OCI-LY1 (cell line): ENCODE results near the gene WDFY4.

Experiments
- H2AFZ ChIP-seq: fragments of 200-600 bp; sonication (generic), shearing (Covaris generic); 2 replicates; pipeline ENCODE4 v1.6.0; 2014; ENCODE audit warnings: antibody characterized with exemption, mild to moderate bottlenecking, low read length
- H3F3A ChIP-seq: fragments of 200-600 bp; sonication (generic), shearing (Covaris generic); 2 replicates; pipeline ENCODE4 v1.6.0; 2014; ENCODE audit warnings: mild to moderate bottlenecking, antibody characterized with exemption, low read length, moderate library complexity; ENCODE audit not compliant: insufficient read depth
- H3K27ac ChIP-seq: fragments of 200-600 bp; sonication (generic); 2 replicates; pipeline ENCODE4 v1.5.1; 2014; ENCODE audit warnings: low read length, mixed run types, mild to moderate bottlenecking, low read depth; ENCODE audit not compliant: poor library complexity, severe bottlenecking
- H3K27me3 ChIP-seq: fragments of 200-600 bp; sonication (generic); 2 replicates; pipeline ENCODE4 v1.6.0; 2014; ENCODE audit warnings: antibody characterized with exemption, mild to moderate bottlenecking, low read length, moderate library complexity; ENCODE audit not compliant: insufficient read depth
- H3K36me3 ChIP-seq: fragments of 200-600 bp; sonication (generic); 2 replicates; pipeline ENCODE4 v1.6.1; 2014; ENCODE audit warnings: mild to moderate bottlenecking, antibody characterized with exemption, low read length, moderate library complexity, mixed read lengths; ENCODE audit not compliant: insufficient read depth
- H3K4me1 ChIP-seq: fragments of 200-600 bp; sonication (generic); 2 replicates; pipeline ENCODE4 v1.5.1; 2014; ENCODE audit warnings: mild to moderate bottlenecking, low read length, moderate library complexity; ENCODE audit not compliant: insufficient read depth, severe bottlenecking
- H3K4me2 ChIP-seq: fragments of 200-600 bp; sonication (generic), shearing (Covaris generic); 2 replicates; pipeline ENCODE4 v1.6.1; 2014; ENCODE audit warnings: low read length
- H3K4me3 ChIP-seq: fragments of 200-600 bp; sonication (generic); 2 replicates; pipeline ENCODE4 v1.5.1; 2014; ENCODE audit warnings: low read length, low read depth, mild to moderate bottlenecking, mixed read lengths; ENCODE audit not compliant: poor library complexity, severe bottlenecking
- H3K79me2 ChIP-seq: fragments of 200-600 bp; shearing (Covaris generic); 2 replicates; pipeline ENCODE4 v1.6.1; 2016; ENCODE audit warnings: mixed run types, low read length, mixed read lengths; ENCODE audit not compliant: insufficient read depth
- H3K9ac ChIP-seq: fragments of 200-600 bp; sonication (generic), shearing (Covaris generic); 2 replicates; pipeline ENCODE4 v1.6.1; 2014; ENCODE audit warnings: mild to moderate bottlenecking, low read length, mixed read lengths
- H3K9me2 ChIP-seq: fragments of 200-600 bp; sonication (generic), shearing (Covaris generic); 2 replicates; pipeline ENCODE4 v1.6.1; 2014; ENCODE audit warnings: low read depth, mild to moderate bottlenecking, low read length, mixed read lengths
- H3K9me3 ChIP-seq: fragments of 200-600 bp; shearing (Covaris generic); 2 replicates; pipeline ENCODE4 v1.6.1; 2014; ENCODE audit warnings: low read length, mixed read lengths
- H4K20me1 ChIP-seq: fragments of 200-600 bp; sonication (generic), shearing (Covaris generic); 2 replicates; pipeline ENCODE4 v1.6.0; 2016; ENCODE audit warnings: mild to moderate bottlenecking, low read length; ENCODE audit not compliant: insufficient read depth
- CTCF ChIP-seq: fragments of 200-600 bp; sonication (generic), shearing (Covaris generic); IDR thresholded peaks from 2 replicates; pipeline ENCODE4 v1.5.1; 2017; ENCODE audit warnings: mild to moderate bottlenecking, antibody characterized with exemption, low read length, moderate library complexity, mixed read lengths
- EZH2 ChIP-seq: fragments of 200-600 bp; sonication (generic), shearing (Covaris generic); IDR thresholded peaks from 2 replicates; pipeline ENCODE4 v1.8.0; 2017; ENCODE audit warnings: borderline replicate concordance, mixed run types, mild to moderate bottlenecking, antibody characterized with exemption, low read length, moderate library complexity, mixed read lengths

The WDFY4 gene

GRCh38 chr10:48786606-48787282 is 102.1 kb downstream of the WDFY4 start:
- Histone ChIP-seq H3K4me2 (no peak overlapping the region), H3K27me3 (no peaks in the 10 kb centered on the region), H3K4me3 (no peak overlapping the region), H3K9me3 (no peaks in the 10 kb centered on the region), H2AFZ (no peak overlapping the region), H3K4me1 (no peaks in the 10 kb centered on the region), H3K79me2 (no peaks in the 10 kb centered on the region), H3K36me3 (peaks cover 83% of the 10 kb centered on the region), H4K20me1 (no peaks in the 10 kb centered on the region), H3K9ac (no peak overlapping the region), H3F3A (no peaks in the 10 kb centered on the region), H3K9me2 (no peaks in the 10 kb centered on the region), H3K27ac (no peak overlapping the region)
- no peak for TF ChIP-seq EZH2
- no peak for TF ChIP-seq CTCF

- no peaks in the 10 kb centered on the region for H3K4me1 ChIP-seq
- H3K9ac ChIP-seq: no peak overlapping the region
- H2AFZ ChIP-seq: no peak overlapping the region
- no peaks in the 10 kb centered on the region for H3K9me2 ChIP-seq
- H3K9me3 ChIP-seq: no peaks in the 10 kb centered on the region
- no peaks in the 10 kb centered on the region for H3F3A ChIP-seq
- H3K27ac ChIP-seq: no peak overlapping the region
- H3K4me2 ChIP-seq: no peak overlapping the region
- H3K27me3 ChIP-seq: no peaks in the 10 kb centered on the region
- H4K20me1 ChIP-seq: no peaks in the 10 kb centered on the region
- H3K79me2 ChIP-seq: no peaks in the 10 kb centered on the region
- no peak overlapping the region for H3K4me3 ChIP-seq
- TF ChIP-seq CTCF (no peak), EZH2 (no peak)
- peaks cover 86% of the 10 kb centered on the region for H3K36me3 ChIP-seq
Measured at GRCh38 chr10:48788554-48788953, 103.9 kb downstream of the WDFY4 start.

GRCh38 chr10:48789486-48790456 is 105.1 kb downstream of the WDFY4 start:
- H3K4me3 ChIP-seq: no peak overlapping the region
- H3K9me3 ChIP-seq: no peaks in the 10 kb centered on the region
- no peak overlapping the region for H3K27ac ChIP-seq
- H3K9me2 ChIP-seq: no peaks in the 10 kb centered on the region
- peaks cover 90% of the 10 kb centered on the region for H3K36me3 ChIP-seq
- H3K79me2 ChIP-seq: no peaks in the 10 kb centered on the region
- H3K4me2 ChIP-seq: no peak overlapping the region
- TF ChIP-seq CTCF (no peak), EZH2 (no peak)
- H3K9ac ChIP-seq: no peak overlapping the region
- no peak overlapping the region for H2AFZ ChIP-seq
- H3K27me3 ChIP-seq: no peaks in the 10 kb centered on the region
- H3F3A ChIP-seq: no peaks in the 10 kb centered on the region
- H3K4me1 ChIP-seq: no peaks in the 10 kb centered on the region
- H4K20me1 ChIP-seq: no peaks in the 10 kb centered on the region
